Left renal pelvis (tissue), 4 donors: Measurements from ENCODE around the gene MOB4. TPM values are rescaled to one million over a fixed set of nuclear protein-coding genes. Genes with fewer than 3 reads are reported as not detected.
"Not testable (repeated sequence)": the region's sequence is repeated elsewhere in the genome, so short reads cannot be mapped to it uniquely, and the experiment has no call there.

ENCODE experiments used
- DNase-seq, 4 donors: peaks; one replicate each; pipeline ENCODE4 v3.0.0-alpha.2; 2013; ENCODE audit warnings: low read depth in 4 of 4, low spot score in 3 of 4
- polyA plus RNA-seq, 4 donors: library from polyadenylated mRNA; unstranded; fragments of 120-200 nt; gene quantifications; one replicate each; pipeline ENCODE4 v1.2.1, GENCODE V29; 2013; ENCODE audit not compliant: insufficient read length in 4 of 4

MOB4 gene
- polyA plus RNA-seq, 4 donors = 43.2 to 59.4 (median 49.5) TPM

- no peak for DNase-seq
These were observed 9.2 kb upstream of the MOB4 start for GRCh38 chr2:197506658-197507057.

DNA sequence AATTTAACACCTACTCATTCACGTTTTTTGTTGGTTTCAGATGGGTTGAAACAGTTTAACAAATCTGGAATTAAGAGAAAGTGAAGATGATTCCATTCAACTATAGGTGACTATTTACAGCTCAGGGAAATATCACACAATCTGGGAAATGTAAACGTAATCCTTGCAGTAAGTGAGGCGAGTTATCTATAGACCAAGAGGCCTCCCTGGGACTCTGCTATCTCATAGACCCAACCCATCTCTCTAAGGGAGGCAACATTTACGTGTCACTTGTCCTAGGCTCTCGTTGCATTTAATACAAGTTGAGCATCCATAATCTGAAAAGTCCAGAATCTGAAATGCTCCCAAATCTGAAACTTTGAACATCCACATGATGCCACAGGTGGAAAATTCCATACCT, 2.0 kb upstream of the MOB4 start:
- no peak for DNase-seq

DNA sequence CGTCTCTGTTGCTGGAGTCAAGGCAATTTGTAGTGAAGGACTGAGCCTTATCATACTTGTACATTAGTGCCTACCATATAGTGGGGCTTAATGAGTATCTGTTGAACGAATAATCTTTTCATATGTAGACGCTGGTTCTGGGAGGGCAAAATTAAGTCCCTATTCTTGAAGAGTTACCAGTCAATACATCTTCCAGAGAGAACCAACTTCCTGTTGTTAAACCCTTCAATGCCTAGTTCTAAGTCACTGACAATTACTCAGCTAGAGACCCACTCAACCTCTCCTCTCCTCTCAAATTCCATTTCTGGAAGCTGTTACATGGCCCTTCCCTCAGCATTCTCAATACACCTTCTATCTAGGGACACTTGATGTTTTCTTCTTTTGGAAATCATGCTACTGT, 1.1 kb upstream of the MOB4 start:
- no peak for DNase-seq

GRCh38 chr2:197515315-197515738, 539 bp upstream of the MOB4 start:
- DNase-seq = peak in 1 of 4 donors; percentile 14

GRCh38 chr2:197516393-197516761, 511 bp downstream of the MOB4 start:
- no peak for DNase-seq

DNA sequence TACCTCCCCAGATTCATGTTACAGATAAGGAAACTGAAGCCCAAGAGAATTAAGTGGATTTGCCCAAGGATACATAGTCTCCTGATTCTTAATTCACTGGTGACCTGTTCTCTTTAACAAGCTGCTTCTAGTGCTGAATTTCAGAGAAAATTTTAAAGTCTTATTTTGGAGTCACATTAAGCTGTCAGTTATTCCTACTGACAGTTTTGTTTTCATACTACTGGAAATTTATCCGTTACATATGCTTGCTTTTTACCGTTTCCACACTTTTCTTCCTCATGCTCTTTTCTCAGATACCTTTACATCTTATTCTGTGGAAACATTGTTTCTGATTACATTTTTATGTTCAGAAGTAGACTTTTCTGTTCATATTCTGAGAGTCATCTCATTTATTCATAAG, 1.3 kb downstream of the MOB4 start:
- no peak for DNase-seq

GRCh38 chr2:197538412-197538811, 22.5 kb downstream of the MOB4 start:
- no peak for DNase-seq

DNA sequence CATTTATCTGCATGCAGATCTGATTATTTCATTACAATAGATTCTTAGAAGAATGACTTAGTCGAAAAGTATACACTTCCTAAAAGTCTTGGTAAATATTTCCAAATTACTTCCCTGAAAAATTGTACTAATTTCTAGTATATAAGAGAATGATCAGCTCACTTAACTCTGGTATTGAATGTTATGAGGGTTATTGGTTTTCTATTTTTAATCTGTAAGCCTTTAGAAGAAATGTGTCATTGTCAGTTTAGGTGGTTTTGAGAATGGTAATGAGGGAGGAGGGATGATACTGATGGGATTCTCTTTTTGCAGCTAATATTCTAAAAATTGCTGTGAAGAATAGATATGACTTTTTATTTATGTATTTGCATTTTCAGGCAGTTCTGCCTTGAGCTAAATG, 23.9 kb downstream of the MOB4 start:
- no peak for DNase-seq

DNA sequence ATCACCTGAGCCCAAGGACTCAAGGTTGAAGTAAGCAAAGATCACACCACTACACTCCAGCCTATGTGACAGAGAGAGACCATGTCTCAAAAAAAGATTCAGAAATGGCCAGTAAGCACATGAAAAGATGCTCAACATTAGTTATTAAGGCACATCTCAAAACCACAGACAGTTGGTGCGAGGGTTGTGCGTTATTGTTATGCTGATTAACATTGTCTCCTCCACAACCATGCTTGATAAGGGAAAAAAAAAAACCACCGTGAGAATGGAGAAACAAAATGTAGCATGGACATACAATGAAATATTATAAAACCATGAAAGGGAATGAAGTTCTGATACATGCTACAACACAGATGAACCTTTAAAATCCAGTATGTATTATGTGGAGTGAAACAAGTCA, 27.3 kb downstream of the MOB4 start:
- DNase-seq = no peak

DNA sequence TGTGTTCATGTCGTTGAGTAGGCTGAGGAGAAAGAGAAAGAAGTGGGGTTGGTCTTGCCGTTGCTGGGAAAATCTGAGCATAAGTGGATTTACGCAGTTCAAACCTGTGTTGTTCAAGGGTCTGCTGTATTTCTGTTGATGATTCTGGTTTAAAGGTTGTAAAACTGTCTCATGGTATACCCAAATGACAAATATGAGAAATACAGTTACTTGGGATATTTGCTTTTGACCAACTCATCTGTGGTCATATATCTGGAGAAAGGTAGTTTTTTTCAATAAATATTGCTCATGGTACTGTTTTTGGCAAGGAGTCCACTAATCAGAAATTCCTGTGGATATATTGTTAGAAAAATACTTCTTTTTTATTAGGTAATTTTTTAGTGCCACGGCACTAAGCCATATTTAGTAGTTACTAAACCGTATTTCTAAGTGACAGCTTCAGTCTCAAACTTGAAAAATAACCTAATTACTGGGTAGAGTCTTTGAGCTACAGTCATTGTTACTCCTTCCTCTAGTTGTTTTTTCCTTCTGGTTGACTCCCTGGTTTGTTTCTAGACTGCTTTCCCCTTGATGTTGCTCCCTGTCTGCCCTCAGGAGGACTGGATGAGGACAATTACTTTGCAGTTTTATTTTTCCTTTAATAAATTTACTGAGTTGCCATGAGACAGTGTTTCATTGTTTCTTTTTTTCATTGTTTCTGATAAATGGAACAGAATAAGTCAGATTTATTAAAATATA, 31.5 kb downstream of the MOB4 start:
- DNase-seq = no peak

DNA sequence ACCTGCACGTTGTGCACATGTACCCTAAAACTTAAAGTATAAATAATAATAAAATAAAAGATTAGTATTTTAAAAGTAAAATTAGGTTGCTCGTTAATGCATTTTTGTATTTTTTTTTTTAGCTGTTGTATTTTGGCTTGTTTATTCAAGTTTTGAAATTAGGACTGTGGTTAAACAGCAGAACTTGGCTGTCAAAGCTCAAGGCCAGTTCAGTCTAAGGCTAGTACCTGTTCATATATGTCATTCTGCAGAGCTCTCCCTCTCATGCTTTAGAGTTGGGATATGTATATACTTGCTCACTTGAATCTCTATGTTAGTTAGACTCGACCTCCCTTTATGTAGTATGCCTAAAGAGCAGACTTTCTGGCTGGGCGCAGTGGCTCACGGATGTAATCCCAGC, 32.7 kb downstream of the MOB4 start:
- DNase-seq = no peak

DNA sequence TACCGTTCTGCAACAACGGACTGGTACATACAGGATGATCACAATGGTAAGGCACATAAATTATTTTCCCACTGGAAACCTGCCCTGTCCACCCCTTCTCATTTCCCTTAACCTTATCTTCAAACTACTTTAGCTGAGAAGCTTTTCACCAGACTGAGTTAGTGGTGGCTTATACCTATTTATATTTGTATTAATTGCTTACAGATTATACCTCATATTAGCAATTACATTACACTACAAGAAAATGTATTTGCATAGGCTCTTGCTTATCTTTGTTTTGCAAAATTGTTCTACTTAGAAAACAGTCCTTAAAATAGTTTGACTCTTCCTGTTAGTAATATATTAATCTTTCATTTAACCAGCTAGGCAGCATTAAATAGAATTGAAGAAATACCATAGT, 35.4 kb downstream of the MOB4 start:
- DNase-seq = not testable (repeated sequence)

GRCh38 chr2:197555467-197555866, 39.6 kb downstream of the MOB4 start:
- DNase-seq = no peak

GRCh38 chr2:197556456-197556855, 40.6 kb downstream of the MOB4 start:
- peak in 1 of 4 donors; percentile 1 for DNase-seq

DNA sequence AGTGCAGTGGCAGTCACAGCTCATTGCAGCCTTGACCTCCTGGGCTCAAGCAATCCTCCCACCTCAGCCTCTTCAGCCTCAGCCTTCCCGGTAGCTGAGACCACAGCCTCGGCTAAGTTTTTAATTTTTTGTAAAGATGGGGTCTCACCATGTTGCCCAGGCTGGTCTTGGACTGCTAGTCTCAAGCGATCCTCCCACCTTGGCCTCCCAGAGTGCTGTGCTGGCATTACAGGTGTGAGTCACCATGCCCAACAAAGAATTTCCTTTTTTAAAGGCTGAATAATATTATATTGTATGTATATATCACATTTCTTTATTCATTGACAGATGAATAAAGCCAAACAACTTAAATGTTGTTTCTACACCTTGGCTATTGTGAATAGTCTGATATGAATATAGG, 42.5 kb downstream of the MOB4 start:
- no peak for DNase-seq

- no peak for DNase-seq
These were observed 43.8 kb downstream of the MOB4 start for GRCh38 chr2:197559681-197560080.

GRCh38 chr2:197560146-197560665, 44.3 kb downstream of the MOB4 start:
- DNase-seq = no peak

DNA sequence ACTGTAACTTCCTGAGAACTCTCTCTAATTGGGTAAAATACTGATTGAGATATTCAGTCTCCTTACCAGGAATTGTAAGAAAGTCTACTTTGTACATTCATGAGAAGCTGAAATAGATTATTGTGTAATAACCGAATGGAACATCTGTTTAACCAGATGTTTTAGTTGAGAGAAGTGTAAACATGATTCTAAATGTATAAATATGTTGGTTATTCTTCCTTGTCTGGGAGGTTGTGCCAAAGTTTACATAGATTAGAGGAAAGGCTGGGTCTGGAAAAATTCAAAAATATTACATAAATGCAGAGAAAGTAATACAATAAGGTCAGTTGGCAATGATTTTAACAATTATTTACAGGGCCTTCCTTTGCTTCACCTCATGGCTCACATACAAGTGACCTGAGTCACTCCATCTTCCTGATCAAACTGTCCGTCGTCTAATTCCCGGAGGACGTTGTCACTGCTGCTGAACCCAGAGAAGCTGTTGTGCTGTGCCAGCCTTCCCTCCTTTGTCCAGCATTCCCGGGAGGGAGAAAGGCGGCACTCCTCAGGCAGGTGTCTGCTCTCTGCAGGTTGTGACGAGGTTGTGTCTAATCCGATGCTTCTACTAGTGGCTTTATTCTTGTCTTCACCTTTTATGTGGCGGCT, 55.9 kb downstream of the MOB4 start:
- no peak for DNase-seq

GRCh38 chr2:197573608-197574007, 57.7 kb downstream of the MOB4 start:
- DNase-seq = no peak

GRCh38 chr2:197575987-197576386, 60.1 kb downstream of the MOB4 start:
- DNase-seq = no peak

DNA sequence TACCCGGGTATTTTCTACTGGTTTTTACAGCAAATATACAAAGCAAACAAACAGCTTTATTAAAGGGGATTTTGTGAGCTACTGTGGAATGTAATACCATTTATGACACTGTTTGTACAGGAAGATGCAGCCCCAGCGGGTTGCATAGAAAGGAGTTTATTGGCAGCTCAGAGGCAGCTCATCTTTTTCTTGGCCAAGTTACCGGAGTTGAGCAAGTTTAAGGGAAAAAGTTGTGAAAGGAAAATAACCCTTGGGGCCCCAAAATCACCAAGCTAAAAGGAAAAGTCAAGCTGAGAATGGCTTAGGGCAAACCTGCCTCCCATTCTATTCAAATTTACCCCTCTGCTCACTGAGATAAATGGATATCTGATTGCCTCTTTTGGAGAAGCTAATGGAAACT, 60.8 kb downstream of the MOB4 start:
- DNase-seq = no peak

- no peak for DNase-seq
These were observed 61.6 kb downstream of the MOB4 start for GRCh38 chr2:197577446-197577845.
